ENCODE measurements around the gene LYST.

GRCh38 chr1:235643837-235644692, 222.6 kb downstream of the LYST start:
- TF ChIP-seq POLR2AphosphoS5 (IDR thresholded peaks at IDR 0.05; ENCODE audit: low read depth, low read length) (no peak), SIN3A (IDR thresholded peaks at IDR 0.05; ENCODE audit: borderline replicate concordance, insufficient read depth, low read length) (no peak), TAF1 (IDR thresholded peaks at IDR 0.05; ENCODE audit: borderline replicate concordance, insufficient read depth, low read length) (no peak), REST (IDR thresholded peaks at IDR 0.05; ENCODE audit: insufficient read depth in 1 of 2, low read depth in 2 of 2, low read length in 2 of 2) (no peak), FOXP2 (optimal IDR thresholded peaks at IDR 0.05; ENCODE audit: borderline replicate concordance, extremely low read depth, extremely low read length, insufficient read depth) (no peak)

Measured in PFSK-1 (cell line).